D341Med (cell line): ENCODE results near the gene RELL2.

ENCODE experiments used
- DNase-seq: peaks from one replicate; pipeline ENCODE4 v3.0.0; 2012; ENCODE audit warnings: low spot score

The RELL2 gene

DNA sequence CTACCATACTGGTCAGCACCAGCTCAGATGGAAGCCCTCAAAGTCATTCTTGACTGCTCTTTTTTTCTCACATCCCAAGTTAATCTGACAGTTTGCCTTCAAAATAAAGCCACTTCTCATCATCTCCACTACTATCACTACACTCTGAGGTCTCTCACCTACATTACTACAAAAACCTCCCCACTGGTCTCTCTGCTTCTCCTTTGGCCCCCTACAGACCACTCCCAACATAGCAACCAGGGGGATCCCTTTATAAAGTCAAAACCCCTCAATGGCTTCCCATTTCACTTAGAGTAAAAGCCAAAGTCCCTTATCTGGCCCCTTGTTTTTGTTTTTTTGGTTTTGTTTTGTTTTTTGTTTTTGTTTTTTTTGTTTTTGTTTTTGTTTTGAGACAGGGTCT lies 40.6 kb downstream of the RELL2 start:
- DNase-seq: no peak

DNA sequence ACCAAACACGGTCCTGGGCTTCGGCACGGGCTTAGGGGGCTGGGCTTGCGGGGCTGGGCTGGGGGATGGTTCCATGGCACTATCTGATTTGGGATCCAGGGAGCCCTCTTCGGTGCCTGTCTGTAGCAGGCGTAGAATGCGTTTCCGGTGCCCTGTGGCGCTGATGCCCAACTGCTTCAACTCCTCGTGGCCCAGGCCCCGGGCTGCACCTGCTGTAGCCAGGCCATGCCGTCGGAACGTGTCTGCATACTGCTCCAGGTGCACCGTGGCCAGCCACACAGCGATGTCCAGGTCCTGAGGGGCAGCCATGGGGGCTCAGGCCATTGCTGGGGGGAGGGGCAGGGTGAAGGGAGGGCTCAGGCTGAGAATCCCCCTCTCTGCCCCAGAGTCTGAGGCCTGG lies 43.4 kb downstream of the RELL2 start:
- no peak for DNase-seq

DNA sequence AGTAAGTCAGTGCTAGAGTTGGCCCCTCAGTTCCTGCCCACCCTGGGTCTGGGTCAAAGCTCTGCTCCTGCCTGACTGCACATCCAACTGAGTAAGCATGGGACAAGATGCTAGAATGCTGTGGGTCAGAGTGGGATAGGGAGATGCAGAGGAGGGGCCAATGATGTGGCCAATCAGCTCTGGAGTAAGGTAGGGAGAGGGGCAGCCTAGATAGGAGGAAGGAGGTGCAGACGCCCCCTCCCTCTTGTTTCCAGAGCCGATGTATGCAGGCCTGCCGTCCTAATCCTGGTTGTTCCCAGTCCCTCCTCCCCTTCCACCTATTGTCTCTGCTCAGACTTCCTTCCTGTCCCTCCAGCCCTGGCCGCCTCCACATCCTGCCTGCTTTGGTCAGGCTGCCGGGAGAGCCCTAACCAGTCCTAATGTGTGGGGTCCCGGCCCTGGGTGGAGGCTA lies 44.0 kb downstream of the RELL2 start:
- DNase-seq: no peak

DNA sequence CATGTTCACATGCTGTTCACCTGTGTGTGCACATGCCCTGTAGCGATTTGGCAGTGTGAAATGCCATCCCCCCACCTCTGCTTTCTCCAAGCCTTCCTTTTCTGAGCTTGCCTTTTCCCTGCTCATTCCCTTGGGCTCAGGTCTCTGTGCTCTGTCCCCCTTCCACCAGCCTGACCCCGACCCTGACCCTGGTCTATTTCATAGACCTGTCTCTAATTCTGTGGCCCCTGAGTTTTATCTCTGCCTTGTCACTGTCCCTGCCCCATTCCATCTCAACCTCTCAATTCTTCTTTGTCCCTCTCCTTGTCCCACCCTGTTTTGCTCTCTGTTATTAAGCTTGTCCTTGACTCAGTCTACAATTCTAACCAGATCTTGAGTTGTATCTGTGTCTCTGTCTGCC lies 44.5 kb downstream of the RELL2 start:
- DNase-seq: no peak

DNA sequence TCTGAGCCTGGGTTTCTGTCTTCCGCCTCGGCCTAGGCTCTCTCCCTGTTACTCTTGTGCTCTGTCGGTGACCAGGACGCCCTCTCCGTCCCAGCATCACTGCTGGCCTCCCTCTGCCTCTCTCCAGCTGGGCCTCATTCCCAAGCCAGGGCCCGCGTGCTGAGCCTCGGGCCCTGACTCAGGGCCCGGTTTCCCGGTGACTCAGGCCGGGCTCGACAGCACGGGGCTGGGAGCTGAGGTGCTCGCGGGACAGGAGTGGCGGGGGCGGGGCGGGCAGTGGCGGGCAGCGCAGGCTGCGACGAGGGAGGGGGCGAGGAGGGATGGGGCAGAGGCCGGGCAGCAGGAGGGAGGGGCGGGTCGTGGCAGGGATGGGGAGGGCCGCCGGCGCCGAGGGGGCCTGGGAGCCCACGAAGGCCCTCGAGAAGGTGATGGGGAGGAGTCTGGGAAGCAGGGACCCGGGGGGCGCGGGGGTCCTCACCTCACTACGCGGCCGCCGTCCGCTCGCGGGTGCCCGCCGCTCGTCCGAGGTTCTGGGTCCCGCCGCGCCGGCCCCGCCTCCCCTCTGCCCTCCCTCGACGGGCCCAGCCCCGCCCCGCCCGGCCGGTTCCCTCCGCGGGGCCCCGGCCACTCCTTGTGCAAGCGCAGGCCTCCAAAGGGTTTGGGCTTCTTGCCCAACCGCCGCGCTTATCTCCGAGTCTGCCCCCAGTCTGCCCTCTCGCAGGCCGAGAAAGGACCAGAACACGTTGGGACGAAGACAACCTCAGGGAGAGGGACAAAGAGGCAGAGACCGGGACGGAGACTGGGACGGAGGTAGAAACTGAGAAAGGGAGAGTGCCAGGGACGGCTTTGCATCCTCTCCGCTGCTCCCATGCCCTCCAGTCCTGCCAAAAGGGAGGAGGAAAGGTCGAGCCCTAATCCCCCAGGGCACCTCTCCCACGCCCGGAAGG lies 45.2 kb downstream of the RELL2 start, which contains the start of gene ARAP3:
Gene ARAP3 (minus strand): TSS at position 536 of the 947 bp plus-strand sequence. CDS start 1,744 bp downstream, outside the sequence.
- DNase-seq: no peak

DNA sequence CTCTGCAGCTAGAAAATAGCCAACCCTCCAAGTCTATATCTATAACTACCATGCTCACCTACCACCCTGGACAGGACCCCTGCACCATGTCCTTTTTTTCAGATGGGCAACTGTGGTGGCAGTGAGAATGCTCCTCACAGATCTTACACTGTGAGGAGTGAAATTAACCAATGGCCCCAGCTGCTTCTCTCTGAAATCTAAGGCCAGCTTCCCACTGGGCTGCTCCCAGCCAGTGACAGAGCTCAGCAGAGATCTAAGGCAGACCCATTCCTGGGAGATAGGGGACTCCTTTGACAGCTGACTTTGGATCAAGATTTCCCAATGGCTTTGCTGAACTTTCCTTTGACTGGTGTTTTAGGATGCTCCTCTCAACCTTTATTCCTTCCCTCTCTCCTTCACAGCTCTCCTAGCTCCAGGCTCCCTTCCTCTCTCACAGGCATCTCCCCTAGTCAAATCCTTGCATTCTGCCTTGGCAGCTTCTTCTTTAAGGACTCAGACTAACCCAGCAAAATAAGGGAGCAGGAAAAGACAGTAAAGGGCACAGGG lies 46.9 kb downstream of the RELL2 start:
- DNase-seq: no peak

DNA sequence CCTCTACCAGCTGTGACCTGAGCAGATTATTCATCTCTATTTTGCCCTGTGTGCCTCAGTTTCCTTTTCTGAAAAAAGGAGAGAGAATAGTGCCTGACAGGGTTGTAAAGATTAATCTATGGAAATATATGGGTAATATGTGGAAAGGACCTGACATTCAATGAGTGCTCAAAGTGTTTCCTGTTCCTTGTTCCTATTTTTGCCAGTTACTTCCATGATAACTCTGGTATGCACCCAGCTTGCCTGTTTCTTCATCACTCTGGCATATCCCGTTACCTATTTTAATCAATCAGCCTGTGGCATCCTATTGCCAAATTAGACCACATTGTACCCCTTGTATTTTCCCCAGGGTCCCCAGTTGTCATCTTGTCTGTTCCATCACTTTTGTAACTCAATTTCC lies 48.8 kb downstream of the RELL2 start:
- DNase-seq: no peak

DNA sequence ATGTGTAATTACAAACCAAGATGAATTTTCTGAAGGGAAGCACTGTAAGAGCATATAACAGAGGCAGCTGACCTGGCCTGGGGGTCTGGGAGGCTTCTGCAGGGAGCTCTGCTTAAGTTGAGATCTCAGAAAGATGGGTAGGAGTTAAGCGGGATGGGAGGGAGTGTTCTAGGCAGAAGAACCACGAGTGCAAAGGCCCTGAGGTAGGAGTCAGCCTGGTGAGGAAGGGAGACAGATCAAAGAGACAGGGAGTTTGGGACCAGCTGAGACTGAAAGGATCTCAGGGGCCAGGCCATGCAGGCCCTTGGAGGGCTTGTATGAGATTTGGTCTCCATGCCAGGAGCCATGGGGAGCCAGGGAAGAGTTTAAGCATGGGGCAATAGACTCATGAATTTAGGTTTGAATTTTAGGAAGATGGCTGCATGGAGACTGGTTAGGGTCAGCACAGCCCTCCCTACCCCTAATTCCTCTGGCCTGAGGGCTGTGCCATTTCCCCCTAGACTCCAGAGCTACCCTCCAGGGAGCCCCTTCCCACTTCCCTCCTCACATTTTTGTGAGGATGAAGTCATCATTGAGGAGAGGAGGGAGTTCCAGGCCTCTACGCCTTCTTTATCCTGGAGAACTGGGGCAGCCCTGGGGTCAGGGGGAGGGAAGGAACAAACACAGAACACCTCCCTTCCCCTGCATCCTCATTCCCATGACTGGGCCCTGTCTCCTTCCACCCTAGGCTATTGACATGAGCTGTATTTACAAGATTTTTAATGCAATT lies 50.0 kb downstream of the RELL2 start:
- no peak for DNase-seq
